Mesendoderm (in vitro differentiated cells): Measurements from ENCODE around the gene FARP1.
A peak's percentile ranks its signal among the peaks of the same experiment; 100 is the strongest.

ENCODE experiments used
- DNase-seq: peaks from one replicate; pipeline ENCODE4 v3.0.0; 2013
- H2AK5ac ChIP-seq: 2 replicates; pipeline ENCODE4 v1.6.1; 2013; ENCODE audit warnings: low read length, inconsistent platforms
- H2BK120ac ChIP-seq: 2 replicates; pipeline ENCODE4 v1.6.1; 2013; ENCODE audit warnings: low read depth, mild to moderate bottlenecking, low read length, moderate library complexity, mixed read lengths
- H2BK15ac ChIP-seq: replicated peaks from 2 replicates; pipeline ENCODE4 v1.6.1; 2013; ENCODE audit warnings: low read depth, mild to moderate bottlenecking, moderate library complexity
- H2BK5ac ChIP-seq: 2 replicates; pipeline ENCODE4 v1.6.1; 2013; ENCODE audit warnings: low read length, inconsistent platforms
- H3K18ac ChIP-seq: 2 replicates; pipeline ENCODE4 v1.6.1; 2013; ENCODE audit warnings: mild to moderate bottlenecking, low read length, mixed read lengths
- H3K23ac ChIP-seq: one replicate; pipeline ENCODE4 v1.6.1; 2013; ENCODE audit warnings: low read length
- H3K27ac ChIP-seq: 2 replicates; pipeline ENCODE4 v1.5.1; 2013; ENCODE audit warnings: low read depth, mild to moderate bottlenecking, inconsistent platforms, low read length, moderate library complexity
- H3K27me3 ChIP-seq: 2 replicates; pipeline ENCODE4 v1.6.1; 2013; ENCODE audit warnings: low read length, control low read depth, mild to moderate bottlenecking, inconsistent platforms; ENCODE audit not compliant: insufficient read depth, poor library complexity
- H3K36me3 ChIP-seq: 2 replicates; pipeline ENCODE4 v1.6.1; 2013; ENCODE audit warnings: low read length, inconsistent platforms; ENCODE audit not compliant: control insufficient read depth, insufficient read depth
- H3K4ac ChIP-seq: one replicate; pipeline ENCODE4 v1.6.1; 2013; ENCODE audit warnings: low read depth, mild to moderate bottlenecking, low read length, moderate library complexity
- H3K4me1 ChIP-seq: 2 replicates; pipeline ENCODE4 v1.6.1; 2013; ENCODE audit warnings: low read depth, low read length, inconsistent platforms; ENCODE audit not compliant: control insufficient read depth
- H3K4me2 ChIP-seq: 2 replicates; pipeline ENCODE4 v1.6.1; 2013; ENCODE audit warnings: low read length
- H3K4me3 ChIP-seq: 2 replicates; pipeline ENCODE4 v1.5.1; 2013; ENCODE audit warnings: mild to moderate bottlenecking, low read length
- H3K56ac ChIP-seq: one replicate; pipeline ENCODE4 v1.6.1; 2013; ENCODE audit warnings: low read length
- H3K79me1 ChIP-seq: 2 replicates; pipeline ENCODE4 v1.6.1; 2013; ENCODE audit warnings: low read length, inconsistent platforms
- H3K79me2 ChIP-seq: 2 replicates; pipeline ENCODE4 v1.6.1; 2013; ENCODE audit warnings: mild to moderate bottlenecking, low read length; ENCODE audit not compliant: control insufficient read depth, insufficient read depth
- H3K9ac ChIP-seq: 2 replicates; pipeline ENCODE4 v1.6.1; 2013; ENCODE audit warnings: low read length, inconsistent platforms
- H4K5ac ChIP-seq: one replicate; pipeline ENCODE4 v1.6.1; 2013; ENCODE audit warnings: low read length
- H4K8ac ChIP-seq: one replicate; pipeline ENCODE4 v1.6.1; 2013; ENCODE audit warnings: low read depth, mild to moderate bottlenecking, control low read depth, low read length, moderate library complexity
- WGBS: extraction: QIAGEN DNeasy Blood & Tissue Kit; methylation state at CpG from one replicate; pipeline ENCODE4 v1.1.7; 2013; ENCODE audit warnings: low lambda C conversion rate, missing lambda C conversion rate; ENCODE audit not compliant: insufficient coverage; ENCODE audit errors: extremely low coverage; 5-methylcytosine and 5-hydroxymethylcytosine counted together

Gene FARP1

DNA sequence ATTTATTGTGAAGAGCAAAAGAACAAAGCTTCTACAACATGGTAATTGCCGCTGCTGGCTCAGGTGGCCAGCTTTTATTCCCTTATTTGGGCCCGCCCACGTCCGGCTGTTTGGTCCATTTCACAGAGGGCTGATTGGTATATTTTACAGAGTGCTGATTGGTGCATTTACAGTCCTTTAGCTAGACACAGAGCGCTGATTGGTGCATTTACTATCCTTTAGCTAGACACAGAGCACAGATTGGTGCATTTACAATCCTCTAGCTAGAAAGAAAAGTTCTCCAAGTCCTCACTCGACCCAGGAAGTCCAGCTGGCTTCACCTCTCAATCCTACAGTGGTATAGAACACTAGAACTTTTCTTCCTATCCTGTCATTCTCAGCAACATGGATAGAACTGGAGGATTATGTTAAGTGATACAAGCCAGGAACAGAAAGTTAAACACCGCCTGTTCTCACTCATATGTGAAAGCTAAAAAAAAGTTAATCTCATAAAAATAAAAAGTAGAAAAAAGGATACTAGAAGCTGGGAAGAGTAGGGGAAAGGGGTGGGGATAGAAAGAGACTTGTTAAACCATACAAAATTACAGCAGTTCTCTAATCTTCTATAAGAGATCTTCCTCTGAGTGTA, 33.6 kb upstream of the FARP1 start:
- Histone ChIP-seq H4K5ac (no peak overlapping the region), H3K4ac (no peak overlapping the region), H3K9ac (no peak overlapping the region), H3K4me1 (no peaks in the 10 kb centered on the region), H3K27me3 (no peaks in the 10 kb centered on the region), H4K8ac (no peak overlapping the region), H2BK120ac (no peak overlapping the region), H3K4me2 (no peak overlapping the region), H3K56ac (no peak overlapping the region), H2BK5ac (no peak overlapping the region), H2BK15ac (no peak overlapping the region), H2AK5ac (no peak overlapping the region), H3K23ac (no peak overlapping the region), H3K79me2 (no peaks in the 10 kb centered on the region), H3K27ac (no peak overlapping the region), H3K79me1 (no peaks in the 10 kb centered on the region), H3K36me3 (no peaks in the 10 kb centered on the region), H3K4me3 (no peak overlapping the region), H3K18ac (no peak overlapping the region)
- no CpG with 5 or more reads among the region's 7 CpGs for WGBS
- DNase-seq, result no peak

DNA sequence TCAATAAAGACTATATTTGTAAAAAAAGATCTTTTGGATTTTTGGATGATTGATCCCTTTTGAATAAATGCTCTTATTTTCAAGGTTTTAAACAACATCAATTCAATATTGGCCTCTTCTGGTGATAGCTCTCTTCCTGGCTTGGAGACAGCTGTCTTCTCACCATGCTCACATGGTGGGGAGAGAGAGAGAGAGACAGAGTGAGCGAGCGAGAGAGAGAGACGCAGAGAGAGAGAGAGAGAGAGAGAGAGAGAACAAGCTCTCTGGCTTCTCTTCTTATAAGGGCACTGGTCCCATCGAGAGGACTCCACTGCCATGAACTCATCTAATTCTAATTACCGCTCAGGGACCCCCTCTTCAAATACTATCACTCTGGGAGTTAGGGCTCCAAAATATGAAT, 32.1 kb upstream of the FARP1 start:
- Histone ChIP-seq H2BK5ac (no peak overlapping the region), H3K79me1 (no peaks in the 10 kb centered on the region), H3K56ac (no peak overlapping the region), H3K27ac (no peak overlapping the region), H4K5ac (no peak overlapping the region), H3K4ac (no peak overlapping the region), H2BK15ac (no peak overlapping the region), H3K36me3 (no peaks in the 10 kb centered on the region), H3K9ac (no peak overlapping the region), H4K8ac (no peak overlapping the region), H2AK5ac (no peak overlapping the region), H3K4me3 (no peak overlapping the region), H3K23ac (no peak overlapping the region), H3K4me1 (no peaks in the 10 kb centered on the region), H2BK120ac (no peak overlapping the region), H3K27me3 (no peaks in the 10 kb centered on the region), H3K18ac (no peak overlapping the region), H3K4me2 (no peak overlapping the region), H3K79me2 (no peaks in the 10 kb centered on the region)
- WGBS, result no CpG with 5 or more reads among the region's 5 CpGs
- peak; percentile 9 for DNase-seq

DNA sequence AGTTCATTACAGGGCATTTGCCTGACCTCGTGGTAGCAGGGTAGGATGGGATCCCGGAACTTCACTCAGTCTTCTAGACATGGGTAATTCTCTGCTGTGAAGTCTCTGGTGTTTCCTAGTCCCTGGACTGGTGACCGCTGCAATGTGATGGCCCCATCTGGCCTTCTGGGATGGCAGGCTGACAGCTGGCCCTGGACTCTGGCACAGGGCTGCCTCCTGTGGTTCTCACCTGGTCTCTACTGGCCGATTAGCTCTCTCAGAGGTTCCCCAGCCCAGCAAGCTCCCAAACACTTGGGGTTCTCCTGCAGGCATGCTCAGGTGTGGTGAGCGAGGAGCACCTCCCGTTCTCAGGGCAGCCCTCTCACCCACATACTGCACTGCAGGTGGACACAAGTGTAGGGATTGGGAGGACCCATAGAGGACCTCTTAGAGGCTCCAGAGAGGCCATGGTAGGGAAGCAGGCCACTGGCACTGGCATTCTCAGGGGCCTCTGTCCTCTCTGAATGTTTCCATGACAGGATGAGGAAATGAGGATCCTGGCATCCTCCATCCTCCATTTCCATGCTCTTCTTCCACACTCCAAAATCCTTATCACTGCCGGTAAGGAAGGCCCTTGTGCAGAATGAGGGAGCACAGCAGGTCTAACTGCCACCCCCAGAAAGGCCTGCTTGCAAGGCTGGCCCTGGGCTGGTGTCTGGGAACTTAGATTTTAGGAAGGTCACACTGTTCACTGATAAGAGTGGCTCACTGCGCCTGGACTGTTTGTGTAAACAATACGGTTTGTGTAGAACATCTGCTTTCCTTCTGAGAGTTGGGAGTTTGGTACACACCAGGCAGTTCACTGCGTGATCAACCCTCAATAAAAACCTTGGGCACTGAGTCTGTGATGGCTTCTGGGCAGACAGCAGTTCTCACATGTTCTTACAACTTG, 31.5 kb upstream of the FARP1 start:
- Histone ChIP-seq H3K4me3 (no peak overlapping the region), H3K4me2 (no peak overlapping the region), H4K8ac (no peak overlapping the region), H2BK5ac (no peak overlapping the region), H3K27ac (no peak overlapping the region), H3K79me2 (no peaks in the 10 kb centered on the region), H3K27me3 (no peaks in the 10 kb centered on the region), H3K79me1 (no peaks in the 10 kb centered on the region), H3K4ac (no peak overlapping the region), H2BK15ac (no peak overlapping the region), H3K4me1 (no peaks in the 10 kb centered on the region), H3K56ac (no peak overlapping the region), H3K9ac (no peak overlapping the region), H3K23ac (no peak overlapping the region), H3K36me3 (no peaks in the 10 kb centered on the region), H4K5ac (no peak overlapping the region), H2BK120ac (no peak overlapping the region), H3K18ac (no peak overlapping the region), H2AK5ac (no peak overlapping the region)
- WGBS, result no CpG with 5 or more reads among the region's 10 CpGs
- DNase-seq, result no peak

GRCh38 chr13:98112456-98112855, 30.4 kb upstream of the FARP1 start:
- Histone ChIP-seq H2AK5ac (no peak overlapping the region), H3K79me1 (no peaks in the 10 kb centered on the region), H3K4me1 (peaks cover under 1% of the 10 kb centered on the region), H2BK120ac (no peak overlapping the region), H3K23ac (no peak overlapping the region), H4K5ac (no peak overlapping the region), H2BK5ac (no peak overlapping the region), H3K27me3 (no peaks in the 10 kb centered on the region), H3K4me3 (no peak overlapping the region), H2BK15ac (no peak overlapping the region), H3K9ac (no peak overlapping the region), H3K4ac (no peak overlapping the region), H3K4me2 (no peak overlapping the region), H3K36me3 (no peaks in the 10 kb centered on the region), H4K8ac (no peak overlapping the region), H3K79me2 (no peaks in the 10 kb centered on the region), H3K27ac (no peak overlapping the region), H3K18ac (no peak overlapping the region), H3K56ac (no peak overlapping the region)
- no CpG with 5 or more reads among the region's 3 CpGs for WGBS
- no peak for DNase-seq

DNA sequence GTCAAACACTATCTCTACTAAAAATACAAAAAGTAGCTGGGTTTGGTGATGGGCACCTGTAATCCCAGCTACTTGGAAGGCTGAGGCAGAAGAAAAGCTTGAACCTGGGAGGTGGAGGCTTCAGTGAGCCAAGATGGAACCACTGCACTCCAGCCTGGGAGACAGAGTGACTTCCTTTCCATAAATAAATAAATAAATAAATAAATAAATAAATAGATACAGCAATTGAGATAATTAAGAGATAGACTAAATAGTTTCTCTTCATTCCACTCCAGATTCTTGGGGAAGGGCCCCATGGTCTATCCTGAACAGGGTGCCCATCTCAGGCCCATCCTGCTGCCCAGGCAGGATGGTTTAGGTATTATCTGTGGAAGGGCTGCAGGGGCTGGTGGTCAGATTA, 24.0 kb upstream of the FARP1 start:
- DNase-seq, result no peak
- no peak overlapping the region for H2AK5ac ChIP-seq
- H2BK5ac ChIP-seq, result no peak overlapping the region
- H2BK120ac ChIP-seq, result no peak overlapping the region
- no peak overlapping the region for H3K9ac ChIP-seq
- H3K4me2 ChIP-seq, result no peak overlapping the region
- H3K4me1 ChIP-seq, result peaks cover 4% of the 10 kb centered on the region
- no peaks in the 10 kb centered on the region for H3K79me2 ChIP-seq
- H3K18ac ChIP-seq, result no peak overlapping the region
- H3K36me3 ChIP-seq, result no peaks in the 10 kb centered on the region
- H2BK15ac ChIP-seq, result no peak overlapping the region
- H3K56ac ChIP-seq, result peak overlapping the region; percentile 47
- no peak overlapping the region for H3K4me3 ChIP-seq
- H3K27me3 ChIP-seq, result no peaks in the 10 kb centered on the region
- no peak overlapping the region for H3K23ac ChIP-seq
- peak overlapping the region; percentile 51 for H3K27ac ChIP-seq
- H3K4ac ChIP-seq, result no peak overlapping the region
- H4K8ac ChIP-seq, result no peak overlapping the region
- no peak overlapping the region for H4K5ac ChIP-seq
- no peaks in the 10 kb centered on the region for H3K79me1 ChIP-seq
